CD14-positive monocyte (primary cell): Measurements from ENCODE around the gene WDR43. TPM values are rescaled to one million over a fixed set of nuclear protein-coding genes. Genes with fewer than 3 reads are reported as not detected.

Experiments
- DNase-seq, 3 donors: peaks; one replicate each; pipeline ENCODE4 v3.0.0-alpha.2; 2011 to 2022
- H2AFZ ChIP-seq: 2 replicates; pipeline ENCODE4 v1.6.0; 2012; ENCODE audit warnings: mild to moderate bottlenecking, low read depth, low read length, inconsistent platforms; ENCODE audit not compliant: insufficient read depth, poor library complexity, severe bottlenecking
- H3K27ac ChIP-seq, 2 donors: 1 replicate in 1 of 2; 2 replicates in 1 of 2; pipeline ENCODE4 v1.5.1; 2012 to 2013; ENCODE audit warnings: low read length in 2 of 2, control low read depth in 1 of 2, inconsistent platforms in 1 of 2, low read depth in 1 of 2, mild to moderate bottlenecking in 1 of 2
- H3K27me3 ChIP-seq, 2 donors: one replicate each; pipeline versions ENCODE4 v1.6.0 to v1.6.1; 2011 to 2013; ENCODE audit warnings: low read length in 2 of 2; ENCODE audit not compliant: control insufficient read depth in 2 of 2, insufficient read depth in 2 of 2
- H3K36me3 ChIP-seq, 2 donors: replicated peaks in 1 of 2; 1 replicate in 1 of 2; 2 replicates in 1 of 2; pipeline versions ENCODE4 v1.5.1 to v1.6.1; 2012 to 2013; ENCODE audit warnings: low read length in 2 of 2, control low read depth in 1 of 2, inconsistent platforms in 1 of 2, mild to moderate bottlenecking in 1 of 2; ENCODE audit not compliant: insufficient read depth in 2 of 2, control insufficient read depth in 1 of 2
- H3K4me1 ChIP-seq, 2 donors: 1 replicate in 1 of 2; 2 replicates in 1 of 2; pipeline versions ENCODE4 v1.5.1 to v1.6.1; 2012 to 2013; ENCODE audit warnings: low read length in 2 of 2, control low read depth in 1 of 2, inconsistent platforms in 1 of 2, mild to moderate bottlenecking in 1 of 2, moderate library complexity in 1 of 2; ENCODE audit not compliant: insufficient read depth in 2 of 2, control insufficient read depth in 1 of 2
- H3K4me2 ChIP-seq: replicated peaks from 2 replicates; pipeline ENCODE3; 2012; ENCODE audit warnings: low read length, moderate library complexity, mild to moderate bottlenecking; ENCODE audit not compliant: poor library complexity, severe bottlenecking; ENCODE audit errors: extremely low read depth
- H3K4me3 ChIP-seq, 3 experiments: fragments of 200-600 bp in 1 of 3; sonication (generic) in 1 of 3; replicated peaks in 1 of 3; 1 replicate in 2 of 3; 2 replicates in 1 of 3; pipeline ENCODE4 v1.5.1; 2011 to 2013; ENCODE audit warnings: low read length in 3 of 3, mild to moderate bottlenecking in 3 of 3, control low read depth in 2 of 3, low read depth in 2 of 3, inconsistent platforms in 1 of 3, moderate library complexity in 1 of 3
- H3K79me2 ChIP-seq: 2 replicates; pipeline ENCODE4 v1.6.0; 2012; ENCODE audit warnings: mild to moderate bottlenecking, control low read depth, inconsistent platforms, low read length, moderate library complexity; ENCODE audit not compliant: insufficient read depth
- H3K9ac ChIP-seq: 2 replicates; pipeline ENCODE4 v1.6.0; 2017; ENCODE audit warnings: low read length, mild to moderate bottlenecking; ENCODE audit not compliant: insufficient read depth, poor library complexity, severe bottlenecking
- H3K9me3 ChIP-seq, 2 donors: replicated peaks in 1 of 2; 1 replicate in 1 of 2; 2 replicates in 1 of 2; pipeline versions ENCODE4 v1.5.1 to v1.6.1; 2012 to 2013; ENCODE audit warnings: low read length in 2 of 2, control low read depth in 1 of 2; ENCODE audit not compliant: control insufficient read depth in 1 of 2, insufficient read depth in 1 of 2
- H4K20me1 ChIP-seq: 2 replicates; pipeline ENCODE4 v1.6.0; 2012; ENCODE audit warnings: mild to moderate bottlenecking, low read length, control low read depth, moderate library complexity; ENCODE audit not compliant: insufficient read depth
- H3K27ac Mint-ChIP-seq, 7 donors: one replicate each; pipeline ENCODE4 v1.8.0; 2020; ENCODE audit warnings: mild to moderate bottlenecking in 7 of 7, mixed read lengths in 7 of 7, moderate library complexity in 6 of 7, inconsistent platforms in 2 of 7
- H3K27me3 Mint-ChIP-seq, 3 donors: one replicate each; pipeline ENCODE4 v1.8.0; 2021 to 2022; ENCODE audit warnings: low read depth in 3 of 3, mild to moderate bottlenecking in 3 of 3, mixed read lengths in 3 of 3, moderate library complexity in 3 of 3, inconsistent platforms in 1 of 3
- H3K36me3 Mint-ChIP-seq, 2 donors: one replicate each; pipeline ENCODE4 v1.8.0; 2020; ENCODE audit warnings: mixed read lengths in 2 of 2, inconsistent platforms in 1 of 2, mild to moderate bottlenecking in 1 of 2
- H3K4me1 Mint-ChIP-seq: one replicate; pipeline ENCODE4 v1.8.0; 2020; ENCODE audit warnings: mild to moderate bottlenecking, mixed read lengths
- H3K4me3 Mint-ChIP-seq, 2 donors: one replicate each; pipeline ENCODE4 v1.8.0; 2020; ENCODE audit warnings: mild to moderate bottlenecking in 2 of 2, mixed read lengths in 2 of 2, moderate library complexity in 1 of 2
- H3K9me3 Mint-ChIP-seq, 7 donors: one replicate each; pipeline ENCODE4 v1.8.0; 2020 to 2022; ENCODE audit warnings: mixed read lengths in 7 of 7, mild to moderate bottlenecking in 6 of 7, moderate library complexity in 6 of 7, inconsistent platforms in 2 of 7
- CTCF ChIP-seq: fragments of 200-600 bp; IDR thresholded peaks from one replicate; pipeline ENCODE4 v1.8.0; 2022; ENCODE audit warnings: antibody characterized with exemption, mild to moderate bottlenecking
- WGBS: methylation state at CpG from one replicate; pipeline ENCODE4 v1.1.5; 2013; ENCODE audit warnings: missing lambda C conversion rate; ENCODE audit not compliant: insufficient coverage; 5-methylcytosine and 5-hydroxymethylcytosine counted together
- intact Hi-C, 2 donors: fragments of 100-400 bp; cut with micrococcal nuclease; formaldehyde crosslinking; loops; one replicate each; pipeline versions ENCODE4 v1.15.0 to v1.15.1; 2023
- polyA plus RNA-seq, 3 donors: library from polyadenylated mRNA; depleted of rRNA in 1 of 3; unstranded in 2 of 3; stranded (reverse) in 1 of 3; fragments of 300-500 nt in 2 of 3; fragments of >200 nt in 1 of 3; fragmentation: Illumina TruSeq in 2 of 3; gene quantifications; 1 replicate in 2 of 3; 2 replicates in 1 of 3; pipeline ENCODE4 v1.2.3, GENCODE V29; 2012 to 2021

The WDR43 gene
- polyA plus RNA-seq, 3 donors, result 12.2 to 19.2 (median 16.1) TPM

GRCh38 chr2:28901202-28901601 lies 6.7 kb downstream of the WDR43 start:
- 89% methylated on average over 2 of the region's 2 CpGs for WGBS
- Mint-ChIP-seq H3K9me3 (no peaks in the 10 kb centered on the region), H3K27me3 (no peaks in the 10 kb centered on the region), H3K36me3 (peaks cover 25 to 32% of the 10 kb centered on the region in 2 donors), H3K4me1 (peaks cover 34% of the 10 kb centered on the region), H3K4me3 (no peak overlapping the region), H3K27ac (no peak overlapping the region)
- no peaks in the 10 kb centered on the region for H3K9me3 ChIP-seq
- DNase-seq, result no peak
- peaks cover 99% of the 10 kb centered on the region for H3K79me2 ChIP-seq
- TF ChIP-seq CTCF, result no peak
- H3K4me1 ChIP-seq, result peaks cover 8 to 32% of the 10 kb centered on the region in 2 donors
- H3K9ac ChIP-seq, result no peak overlapping the region
- peaks cover 34 to 46% of the 10 kb centered on the region in 2 donors for H3K36me3 ChIP-seq
- intact Hi-C loops, result no loop called here
- peaks cover 98% of the 10 kb centered on the region for H4K20me1 ChIP-seq
- no peak overlapping the region for H2AFZ ChIP-seq
- H3K27me3 ChIP-seq, result no peaks in the 10 kb centered on the region
- H3K4me2 ChIP-seq, result no peak overlapping the region
- no peak overlapping the region for H3K4me3 ChIP-seq
- H3K27ac ChIP-seq, result no peak overlapping the region

GRCh38 chr2:28901841-28902240 lies 7.4 kb downstream of the WDR43 start:
- no peak overlapping the region for H3K27ac ChIP-seq
- H3K4me3 ChIP-seq, result no peak overlapping the region
- no peak overlapping the region for H2AFZ ChIP-seq
- intact Hi-C loops, result no loop called here
- no peaks in the 10 kb centered on the region for H3K27me3 Mint-ChIP-seq
- peaks cover 98% of the 10 kb centered on the region for H3K79me2 ChIP-seq
- H3K9ac ChIP-seq, result no peak overlapping the region
- no peaks in the 10 kb centered on the region for H3K9me3 ChIP-seq
- no peak overlapping the region for H3K27ac Mint-ChIP-seq
- H3K4me2 ChIP-seq, result no peak overlapping the region
- no peaks in the 10 kb centered on the region for H3K27me3 ChIP-seq
- peaks cover 94% of the 10 kb centered on the region for H4K20me1 ChIP-seq
- H3K36me3 ChIP-seq, result peaks cover 40 to 53% of the 10 kb centered on the region in 2 donors
- H3K4me1 ChIP-seq, result peaks cover 6 to 25% of the 10 kb centered on the region in 2 donors
- no peak for DNase-seq
- no CpG with 5 or more reads among the region's 1 CpG for WGBS
- no peak overlapping the region for H3K4me3 Mint-ChIP-seq
- peaks cover 31 to 38% of the 10 kb centered on the region in 2 donors for H3K36me3 Mint-ChIP-seq
- no peak for TF ChIP-seq CTCF
- H3K4me1 Mint-ChIP-seq, result peaks cover 29% of the 10 kb centered on the region
- H3K9me3 Mint-ChIP-seq, result no peaks in the 10 kb centered on the region
